Type B pancreatic cell (in vitro differentiated cells): Measurements from ENCODE around the gene VAV2. TPM values are rescaled to one million over a fixed set of nuclear protein-coding genes. Genes with fewer than 3 reads are reported as not detected.

Experiments
- DNase-seq: peaks from one replicate; pipeline ENCODE4 v3.0.0; 2021; ENCODE audit warnings: mixed read lengths; ENCODE audit not compliant: unreplicated experiment; ENCODE audit errors: extremely low spot score
- H3K27ac Mint-ChIP-seq: 2 replicates; pipeline ENCODE4 v1.8.0; 2021; ENCODE audit warnings: mild to moderate bottlenecking, mixed read lengths
- H3K27me3 Mint-ChIP-seq: 2 replicates; pipeline ENCODE4 v1.8.0; 2021; ENCODE audit warnings: mixed read lengths
- H3K36me3 Mint-ChIP-seq: 2 replicates; pipeline ENCODE4 v1.8.0; 2021; ENCODE audit warnings: mixed read lengths
- H3K4me1 Mint-ChIP-seq: one replicate; pipeline ENCODE4 v1.8.0; 2021; ENCODE audit warnings: mixed read lengths; ENCODE audit not compliant: unreplicated experiment
- H3K4me3 Mint-ChIP-seq: 2 replicates; pipeline ENCODE4 v1.8.0; 2021; ENCODE audit warnings: mild to moderate bottlenecking, mixed read lengths
- H3K9me3 Mint-ChIP-seq: 2 replicates; pipeline ENCODE4 v1.8.0; 2021; ENCODE audit warnings: mixed read lengths
- total RNA-seq: library from RNA; stranded (reverse); gene quantifications from 2 replicates; pipeline ENCODE4 v1.2.1, GENCODE V29; 2021; ENCODE audit warnings: low replicate concordance
- TF ChIP-seq, protein P1 (sequence below): fragments of 200-600 bp; sonication (generic); conservative IDR thresholded peaks from 2 replicates; pipeline ENCODE4 v1.5.0; 2021; ENCODE audit warnings: antibody characterized with exemption, mild to moderate bottlenecking

VAV2 gene
- total RNA-seq, 1 donor from 2014 or later = 39.4 TPM

DNA sequence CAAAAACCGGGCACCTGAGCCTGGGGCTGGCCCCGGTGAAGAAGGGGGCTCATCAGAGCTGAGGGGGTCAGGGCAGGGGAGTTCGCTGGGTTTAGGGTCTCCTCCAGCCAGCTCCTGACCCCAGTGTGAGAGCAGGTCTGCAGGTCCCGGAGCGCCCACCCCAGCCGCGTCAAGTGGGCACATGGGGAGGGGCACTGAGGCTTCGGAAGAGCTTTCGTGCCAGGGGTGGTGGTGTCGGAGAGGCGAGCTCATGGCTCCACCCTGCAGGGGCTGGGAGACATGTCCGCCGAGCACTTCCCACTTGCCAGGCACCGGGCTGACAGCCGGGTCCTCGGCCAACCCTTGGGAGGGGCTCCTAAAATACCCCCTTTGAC lies 13.2 kb downstream of the VAV2 start:
- Mint-ChIP-seq H3K9me3 (no peaks in the 10 kb centered on the region), H3K36me3 (no peaks in the 10 kb centered on the region), H3K27me3 (no peaks in the 10 kb centered on the region), H3K4me3 (no peak overlapping the region), H3K27ac (no peak overlapping the region), H3K4me1 (peaks cover 44% of the 10 kb centered on the region)
- no peak for DNase-seq
- TF ChIP-seq, protein P1, sequence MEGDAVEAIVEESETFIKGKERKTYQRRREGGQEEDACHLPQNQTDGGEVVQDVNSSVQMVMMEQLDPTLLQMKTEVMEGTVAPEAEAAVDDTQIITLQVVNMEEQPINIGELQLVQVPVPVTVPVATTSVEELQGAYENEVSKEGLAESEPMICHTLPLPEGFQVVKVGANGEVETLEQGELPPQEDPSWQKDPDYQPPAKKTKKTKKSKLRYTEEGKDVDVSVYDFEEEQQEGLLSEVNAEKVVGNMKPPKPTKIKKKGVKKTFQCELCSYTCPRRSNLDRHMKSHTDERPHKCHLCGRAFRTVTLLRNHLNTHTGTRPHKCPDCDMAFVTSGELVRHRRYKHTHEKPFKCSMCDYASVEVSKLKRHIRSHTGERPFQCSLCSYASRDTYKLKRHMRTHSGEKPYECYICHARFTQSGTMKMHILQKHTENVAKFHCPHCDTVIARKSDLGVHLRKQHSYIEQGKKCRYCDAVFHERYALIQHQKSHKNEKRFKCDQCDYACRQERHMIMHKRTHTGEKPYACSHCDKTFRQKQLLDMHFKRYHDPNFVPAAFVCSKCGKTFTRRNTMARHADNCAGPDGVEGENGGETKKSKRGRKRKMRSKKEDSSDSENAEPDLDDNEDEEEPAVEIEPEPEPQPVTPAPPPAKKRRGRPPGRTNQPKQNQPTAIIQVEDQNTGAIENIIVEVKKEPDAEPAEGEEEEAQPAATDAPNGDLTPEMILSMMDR = no peak

- H3K27ac Mint-ChIP-seq = no peak overlapping the region
- no peaks in the 10 kb centered on the region for H3K36me3 Mint-ChIP-seq
- no peaks in the 10 kb centered on the region for H3K9me3 Mint-ChIP-seq
Observed at GRCh38 chr9:133978226-133978898, 13.8 kb downstream of the VAV2 start.

DNA sequence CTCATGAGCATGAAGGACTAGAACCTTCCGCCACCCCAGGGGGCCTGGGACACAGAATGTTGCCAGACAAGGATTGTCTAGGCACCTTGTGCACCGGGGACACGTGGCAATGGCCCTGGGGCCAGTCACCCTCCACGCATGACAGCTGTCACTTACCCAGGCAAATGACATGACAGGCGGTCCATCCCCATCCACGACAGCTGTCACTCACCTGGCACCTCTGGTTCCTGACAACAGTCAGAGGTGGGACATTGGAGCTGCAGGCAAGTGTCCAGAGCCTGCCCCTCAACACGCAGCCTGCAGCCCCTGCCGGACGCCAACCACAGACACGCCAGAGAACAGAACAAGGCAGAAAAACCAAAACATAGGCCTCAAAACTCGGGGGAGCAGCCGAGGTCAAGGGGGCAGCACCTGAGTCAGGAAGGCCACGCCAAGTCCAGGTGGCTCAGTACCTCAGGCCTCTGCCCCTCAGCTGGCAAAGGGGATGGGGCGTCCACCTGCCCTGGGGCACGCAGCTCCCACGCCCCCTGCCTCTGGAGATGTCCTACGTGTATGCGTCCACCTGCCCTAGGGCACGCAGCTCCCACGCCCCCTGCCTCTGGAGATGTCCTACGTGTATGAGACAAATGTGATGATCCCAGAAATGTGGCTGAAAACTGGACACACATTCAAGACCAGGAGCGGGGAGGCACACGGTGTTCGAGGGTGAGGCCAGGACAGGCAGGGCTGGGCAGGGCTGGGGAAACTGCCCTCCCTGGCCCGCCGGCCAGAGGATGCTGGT lies 14.5 kb downstream of the VAV2 start:
- no peaks in the 10 kb centered on the region for H3K9me3 Mint-ChIP-seq
- DNase-seq = no peak
- H3K4me1 Mint-ChIP-seq = peaks cover 44% of the 10 kb centered on the region
- H3K4me3 Mint-ChIP-seq = no peak overlapping the region
- TF ChIP-seq, protein P1 = no peak
- no peaks in the 10 kb centered on the region for H3K27me3 Mint-ChIP-seq
- no peaks in the 10 kb centered on the region for H3K36me3 Mint-ChIP-seq
- H3K27ac Mint-ChIP-seq = no peak overlapping the region

More at GRCh38 chr9:133978226-133978898, 13.8 kb downstream of the VAV2 start:
- no peak for DNase-seq
- TF ChIP-seq, protein P1 = no peak
- Mint-ChIP-seq H3K4me3 (no peak overlapping the region), H3K4me1 (peaks cover 46% of the 10 kb centered on the region), H3K27me3 (no peaks in the 10 kb centered on the region)

- H3K36me3 Mint-ChIP-seq = no peaks in the 10 kb centered on the region
- no peak for DNase-seq
- TF ChIP-seq, protein P1 = no peak
- H3K9me3 Mint-ChIP-seq = no peaks in the 10 kb centered on the region
- no peak overlapping the region for H3K27ac Mint-ChIP-seq
- no peaks in the 10 kb centered on the region for H3K27me3 Mint-ChIP-seq
- H3K4me1 Mint-ChIP-seq = peaks cover 50% of the 10 kb centered on the region
- H3K4me3 Mint-ChIP-seq = no peak overlapping the region
Observed at GRCh38 chr9:133976887-133977286, 15.2 kb downstream of the VAV2 start.

DNA sequence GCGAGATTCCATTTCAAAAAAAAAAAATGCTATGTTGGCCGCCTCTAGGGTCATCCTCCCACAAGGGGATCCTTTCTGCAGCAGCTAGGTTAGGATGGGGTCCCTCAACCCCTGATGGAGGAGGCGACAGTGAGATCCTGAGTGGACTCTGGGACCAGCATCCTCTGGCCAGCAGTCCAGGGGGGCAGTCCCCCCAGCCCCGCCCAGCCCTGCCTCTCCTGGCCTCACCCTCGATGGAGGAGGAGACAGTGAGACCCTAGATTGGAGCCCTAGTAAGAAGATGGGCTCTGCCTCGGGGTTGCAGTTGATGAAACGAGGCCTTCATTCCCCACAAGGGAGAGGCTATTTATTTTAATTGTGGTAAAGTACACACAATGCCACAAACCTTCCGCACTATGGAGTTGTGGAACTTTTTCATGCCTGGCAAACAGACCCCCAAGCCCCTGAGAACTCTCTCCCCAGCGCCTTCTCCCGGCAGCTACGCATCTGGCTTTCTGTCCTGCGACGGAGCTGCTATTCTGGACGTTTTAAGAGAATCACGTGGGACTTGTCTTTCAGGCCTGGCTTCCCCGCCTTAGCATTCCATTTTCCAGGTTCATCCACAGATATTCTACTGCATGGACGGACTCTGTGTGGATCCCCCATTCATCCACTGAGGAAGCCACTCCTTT lies 15.8 kb downstream of the VAV2 start:
- no peak for DNase-seq
- H3K4me1 Mint-ChIP-seq = peaks cover 47% of the 10 kb centered on the region
- TF ChIP-seq, protein P1 = no peak
- no peaks in the 10 kb centered on the region for H3K36me3 Mint-ChIP-seq
- H3K27ac Mint-ChIP-seq = no peak overlapping the region
- no peak overlapping the region for H3K4me3 Mint-ChIP-seq
- H3K27me3 Mint-ChIP-seq = no peaks in the 10 kb centered on the region
- no peaks in the 10 kb centered on the region for H3K9me3 Mint-ChIP-seq
